IMR-90 (cell line): ENCODE measurements around the gene QKI. TPM values are rescaled to one million over a fixed set of nuclear protein-coding genes. Genes with fewer than 3 reads are reported as not detected.
A peak's percentile ranks its signal among the peaks of the same experiment; 100 is the strongest.

Experiments used
- ATAC-seq: fragments of 200-7000 bp; cut with Tn5 transposase; 2 replicates; pipeline ENCODE4 v1.9.1; 2020; ENCODE audit warnings: low read depth, mild to moderate bottlenecking, moderate library complexity
- BruUV-seq: library from RNA; stranded (reverse); fragments of 400-500 nt; replicated peaks from 2 replicates; lab custom pipeline; 2021; lab: Mats Ljungman, UMichigan
- CTCF ChIA-PET: fragments of 300-600 bp; formaldehyde crosslinking; extraction: SDS; loops from one replicate; lab custom pipeline; 2021; ENCODE audit warnings: antibody characterized with exemption; lab: Yijun Ruan, JAX
- POLR2A ChIA-PET: fragments of 300-600 bp; sonication (Branson Sonifier 250); formaldehyde crosslinking; loops from one replicate; lab custom pipeline; 2022; ENCODE audit warnings: antibody characterized with exemption; ENCODE audit not compliant: unreplicated experiment; lab: Charles Lee
- DNase-seq: peaks from one replicate; pipeline ENCODE4 v3.0.0; 2013
- H2AFZ ChIP-seq: replicated peaks from 2 replicates; pipeline ENCODE3; 2013; ENCODE audit warnings: low read length, mild to moderate bottlenecking; ENCODE audit not compliant: poor library complexity
- H2AK5ac ChIP-seq: 2 replicates; pipeline ENCODE4 v1.6.1; 2013; ENCODE audit warnings: low read depth, low read length, inconsistent platforms
- H2AK9ac ChIP-seq: replicated peaks from 2 replicates; pipeline ENCODE3; 2013; ENCODE audit warnings: mild to moderate bottlenecking, low read depth, low read length, moderate library complexity; ENCODE audit not compliant: poor library complexity
- H2BK120ac ChIP-seq: 2 replicates; pipeline ENCODE4 v1.6.1; 2013; ENCODE audit warnings: low read depth, low read length, inconsistent platforms
- H2BK15ac ChIP-seq: 3 replicates; pipeline ENCODE4 v1.6.1; 2013; ENCODE audit warnings: low read depth, low read length, inconsistent platforms
- H2BK20ac ChIP-seq: 2 replicates; pipeline ENCODE4 v1.6.1; 2013; ENCODE audit warnings: low read depth, mild to moderate bottlenecking, inconsistent platforms, low read length, moderate library complexity
- H2BK5ac ChIP-seq: 2 replicates; pipeline ENCODE4 v1.6.1; 2013; ENCODE audit warnings: mild to moderate bottlenecking, low read depth, low read length, inconsistent platforms; ENCODE audit not compliant: poor library complexity, severe bottlenecking
- H3K14ac ChIP-seq: replicated peaks from 2 replicates; pipeline ENCODE4 v1.6.1; 2013; ENCODE audit warnings: low read depth, low read length, inconsistent platforms
- H3K18ac ChIP-seq: 2 replicates; pipeline ENCODE4 v1.6.1; 2013; ENCODE audit warnings: low read depth, low read length, control low read depth
- H3K23ac ChIP-seq: 2 replicates; pipeline ENCODE4 v1.6.1; 2013; ENCODE audit warnings: low read depth, low read length, inconsistent platforms
- H3K27ac ChIP-seq: 2 replicates; pipeline ENCODE4 v1.5.1; 2013; ENCODE audit warnings: mild to moderate bottlenecking, control low read depth, low read length; ENCODE audit not compliant: insufficient read depth
- H3K27me3 ChIP-seq: 2 replicates; pipeline ENCODE4 v1.6.1; 2013; ENCODE audit warnings: low read length; ENCODE audit not compliant: control insufficient read depth, insufficient read depth
- H3K36me3 ChIP-seq: 2 replicates; pipeline ENCODE4 v1.6.1; 2013; ENCODE audit warnings: low read length, mixed read lengths; ENCODE audit not compliant: control insufficient read depth, insufficient read depth
- H3K4ac ChIP-seq: 2 replicates; pipeline ENCODE4 v1.6.1; 2013; ENCODE audit warnings: low read depth, low read length, inconsistent platforms
- H3K4me1 ChIP-seq: 2 replicates; pipeline ENCODE4 v1.6.1; 2013; ENCODE audit warnings: low read length, mixed read lengths; ENCODE audit not compliant: control insufficient read depth, insufficient read depth
- H3K4me2 ChIP-seq: 2 replicates; pipeline ENCODE4 v1.6.1; 2013; ENCODE audit warnings: low read depth, mild to moderate bottlenecking, control low read depth, low read length, moderate library complexity
- H3K4me3 ChIP-seq: 2 replicates; pipeline ENCODE4 v1.5.1; 2013; ENCODE audit warnings: low read depth, mild to moderate bottlenecking, control low read depth, low read length, moderate library complexity; ENCODE audit not compliant: insufficient read depth
- H3K56ac ChIP-seq: 2 replicates; pipeline ENCODE4 v1.6.1; 2013; ENCODE audit warnings: low read length, inconsistent platforms; ENCODE audit not compliant: insufficient read depth; ENCODE audit errors: extremely low read depth
- H3K79me1 ChIP-seq, 2 experiments: 2 replicates each; pipeline ENCODE4 v1.6.1; 2013; ENCODE audit warnings: low read length in 2 of 2, inconsistent platforms in 1 of 2, low read depth in 1 of 2
- H3K9ac ChIP-seq: 2 replicates; pipeline ENCODE4 v1.6.1; 2013; ENCODE audit warnings: low read depth, low read length, control low read depth
- H3K9me1 ChIP-seq: 2 replicates; pipeline ENCODE4 v1.6.1; 2013; ENCODE audit warnings: low read length, inconsistent platforms; ENCODE audit not compliant: insufficient read depth
- H3K9me3 ChIP-seq: 2 replicates; pipeline ENCODE4 v1.6.1; 2013; ENCODE audit warnings: low read length; ENCODE audit not compliant: control insufficient read depth, insufficient read depth
- H4K20me1 ChIP-seq: 2 replicates; pipeline ENCODE4 v1.6.1; 2013; ENCODE audit warnings: low read length, inconsistent platforms; ENCODE audit not compliant: insufficient read depth
- H4K5ac ChIP-seq: 2 replicates; pipeline ENCODE4 v1.6.1; 2013; ENCODE audit warnings: mild to moderate bottlenecking, low read depth, low read length, control low read depth
- H4K8ac ChIP-seq, 2 experiments: 2 replicates each; pipeline ENCODE4 v1.6.1; 2013; ENCODE audit warnings: low read depth in 2 of 2, low read length in 2 of 2, control low read depth in 1 of 2, inconsistent platforms in 1 of 2
- H4K91ac ChIP-seq: 2 replicates; pipeline ENCODE4 v1.6.1; 2013; ENCODE audit warnings: low read depth, low read length, inconsistent platforms; ENCODE audit not compliant: insufficient read depth
- CEBPB ChIP-seq: IDR thresholded peaks from 2 replicates; pipeline ENCODE4 v1.6.1; 2012; ENCODE audit warnings: low read depth, low read length, improper control_type of control experiment
- CHD1 ChIP-seq: IDR thresholded peaks from 2 replicates; pipeline ENCODE4 v1.6.1; 2012; ENCODE audit warnings: low read depth, low read length, improper control_type of control experiment
- MAFK ChIP-seq: IDR thresholded peaks from 2 replicates; pipeline ENCODE4 v1.6.1; 2012; ENCODE audit warnings: low read depth, low read length, improper control_type of control experiment
- MAZ ChIP-seq: IDR thresholded peaks from 2 replicates; pipeline ENCODE4 v1.6.1; 2012; ENCODE audit warnings: low read depth, mild to moderate bottlenecking, low read length, improper control_type of control experiment, moderate library complexity, borderline replicate concordance
- MXI1 ChIP-seq: IDR thresholded peaks from 2 replicates; pipeline ENCODE4 v1.6.1; 2012; ENCODE audit warnings: low read depth, mild to moderate bottlenecking, low read length, moderate library complexity, borderline replicate concordance
- RAD21 ChIP-seq: IDR thresholded peaks from 2 replicates; pipeline ENCODE4 v1.6.1; 2012; ENCODE audit warnings: low read length, improper control_type of control experiment
- RCOR1 ChIP-seq: IDR thresholded peaks from 2 replicates; pipeline ENCODE4 v1.6.1; 2012; ENCODE audit warnings: mild to moderate bottlenecking, low read length, improper control_type of control experiment; ENCODE audit not compliant: insufficient replicate concordance
- WGBS, 2 experiments: methylation state at CpG; one replicate each; pipeline versions ENCODE4 v1.1.5 to v1.1.7; 2013; ENCODE audit warnings: missing lambda C conversion rate in 2 of 2; ENCODE audit not compliant: insufficient read length in 1 of 2; ENCODE audit errors: extremely low coverage in 2 of 2; 5-methylcytosine and 5-hydroxymethylcytosine counted together
- dilution Hi-C: fragments of 300-500 bp; cut with HindIII; formaldehyde crosslinking; loops from one replicate; pipeline ENCODE4 v1.14.3; 2018; ENCODE audit warnings: low sequenced_read_pairs; ENCODE audit not compliant: unreplicated experiment
- in situ Hi-C: fragments of 300-500 bp; cut with MboI; formaldehyde crosslinking; loops from 3 replicates; pipeline ENCODE4 v1.14.3; 2019; ENCODE audit warnings: low sequenced_read_pairs, inconsistent platforms, mixed read lengths
- intact Hi-C: fragments of 100-400 bp; cut with micrococcal nuclease; formaldehyde crosslinking; loops from 2 replicates; pipeline ENCODE4 v1.10.0; 2022
- polyA plus RNA-seq, 3 experiments: library from polyadenylated mRNA; depleted of rRNA; stranded (reverse); fragments of >200 nt; gene quantifications; 2 replicates each; pipeline ENCODE4 v1.2.3, GENCODE V29; 2012; ENCODE audit warnings: low replicate concordance in 1 of 3
- total RNA-seq: library from RNA; depleted of rRNA; stranded (reverse); fragments of >200 nt; gene quantifications from 2 replicates; pipeline ENCODE4 v1.2.3, GENCODE V29; 2012

QKI gene
- total and polyA plus RNA-seq, 2 of the 4 experiments (the other 2 are of a cell fraction): 112 to 232 TPM

- ChIA-PET POLR2A (no interaction called here), CTCF (no interaction called here)
- Histone ChIP-seq H3K4me1 (peaks cover 3% of the 10 kb centered on the region), H2BK15ac (no peak overlapping the region), H3K23ac (no peak overlapping the region), H3K56ac (no peak overlapping the region), H3K4me3 (peak overlapping the region; percentile 53; the same call in 1 of the 2 replicates), H2BK120ac (no peak overlapping the region), H4K8ac (peak overlapping the region in 1 of 2 experiments; percentile 60; a peak in 1 of 4 replicates), H4K20me1 (no peaks in the 10 kb centered on the region), H2BK20ac (no peak overlapping the region), H2AK9ac (no peak overlapping the region), H2BK5ac (no peak overlapping the region), H3K4ac (no peak overlapping the region), H3K79me1 (no peaks in the 10 kb centered on the region), H2AK5ac (no peak overlapping the region), H3K27ac (no peak overlapping the region), H3K9ac (no peak overlapping the region; the same call in 1 of the 2 replicates), H3K14ac (no peak overlapping the region), H4K91ac (no peak overlapping the region), H3K18ac (no peak overlapping the region), H3K27me3 (no peaks in the 10 kb centered on the region), H3K36me3 (no peaks in the 10 kb centered on the region), H2AFZ (no peak overlapping the region), H4K5ac (no peak overlapping the region), H3K9me3 (no peaks in the 10 kb centered on the region), H3K9me1 (no peaks in the 10 kb centered on the region), H3K4me2 (peak overlapping the region; percentile 100)
- ATAC-seq: peak; percentile 45
- TF ChIP-seq MXI1 (no peak), MAZ (no peak), MAFK (peak; percentile 70), CEBPB (no peak), RAD21 (no peak), CHD1 (no peak), RCOR1 (no peak)
- no TSS peak for BruUV-seq
- dilution Hi-C loops: no loop called here
- no peak for DNase-seq
- intact Hi-C loops: no loop called here
- no CpG with 5 or more reads among the region's 1 CpG for WGBS, 2 experiments
- in situ Hi-C loops: loop anchor here (25.0 kb wide), 1 partner anchor 1994 kb away; no protein-coding TSS in a partner anchor
Measured at GRCh38 chr6:163406366-163406765, 8.2 kb upstream of the QKI start.
